Measurements from ENCODE around the gene ZDHHC14.

DNA sequence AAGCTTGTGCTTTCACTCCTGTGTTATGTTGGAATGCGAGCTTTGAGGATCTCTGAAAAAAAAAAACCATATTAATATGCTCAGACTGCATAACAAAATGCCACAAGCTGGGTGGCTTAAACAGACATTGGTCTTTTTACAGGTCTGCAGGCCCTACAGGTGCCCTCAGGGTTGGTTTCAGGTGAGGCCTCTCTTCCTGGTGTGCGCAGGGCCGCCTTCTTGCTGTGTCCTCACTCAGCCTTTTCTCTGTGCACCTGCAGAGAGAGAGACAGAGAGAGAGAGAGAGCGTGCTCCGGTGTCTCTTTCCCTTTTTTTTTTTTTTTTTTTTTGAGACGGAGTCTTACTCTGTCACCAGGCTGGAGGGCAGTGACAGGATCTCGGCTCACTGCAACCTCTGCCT is 327.9 kb downstream of the ZDHHC14 start:
- TF ChIP-seq CTCF (IDR thresholded peaks at IDR 0.05; ENCODE audit: control extremely low read depth in 1 of 3, insufficient read depth in 1 of 3, low read depth in 1 of 3, low read length in 3 of 3) (no peak), MAX (IDR thresholded peaks at IDR 0.05) (no peak), USF2 (IDR thresholded peaks at IDR 0.05; ENCODE audit: low read length) (no peak)
